Pancreas (tissue), 10 donors: ENCODE results near the gene SNAP25. TPM values are rescaled to one million over a fixed set of nuclear protein-coding genes. Genes with fewer than 3 reads are reported as not detected.

Experiments
- ATAC-seq, 4 donors: fragments of 200-7000 bp; cut with Tn5 transposase; one replicate each; pipeline versions ENCODE4 v1.8.0 to v1.9.1; 2020; ENCODE audit warnings: mild to moderate bottlenecking in 4 of 4, moderate library complexity in 4 of 4
- DNase-seq, 6 donors: peaks; one replicate each; pipeline ENCODE4 v3.0.0-alpha.2; 2020
- FAIRE-seq: peaks from 2 replicates; lab custom pipeline; 2012; peaks lifted over from hg19 to GRCh38; lab: Jason Lieb, UNC
- H3K27ac ChIP-seq, 4 donors: fragments of 200-600 bp; sonication (generic); 1 replicate in 3 of 4; 2 replicates in 1 of 4; pipeline versions ENCODE4 v1.5.0 to v1.8.0; 2020
- H3K27me3 ChIP-seq, 4 donors: fragments of 200-600 bp; one replicate each; pipeline ENCODE4 v1.8.0; 2021
- H3K36me3 ChIP-seq, 3 donors: fragments of 200-600 bp; sonication (generic) in 1 of 3; one replicate each; pipeline versions ENCODE4 v1.5.0 to v1.8.0; 2020 to 2021
- H3K4me1 ChIP-seq, 3 donors: fragments of 200-600 bp; one replicate each; pipeline ENCODE4 v1.8.0; 2021
- H3K4me3 ChIP-seq, 4 donors: fragments of 200-600 bp; sonication (generic) in 2 of 4; one replicate each; pipeline versions ENCODE4 v1.5.0 to v1.8.0; 2020 to 2021
- H3K9me3 ChIP-seq, 4 donors: fragments of 200-600 bp; one replicate each; pipeline ENCODE4 v1.8.0; 2021
- WGBS, 2 donors: extraction: QIAGEN DNeasy Blood & Tissue Kit; methylation state at CpG; one replicate each; pipeline ENCODE4 v1.1.7; 2013; 5-methylcytosine and 5-hydroxymethylcytosine counted together
- intact Hi-C, 3 donors: fragments of 100-400 bp; cut with DNase I; formaldehyde crosslinking; loops; one replicate each; pipeline versions ENCODE4 v1.11.1 to v1.14.2; 2022
- polyA plus RNA-seq, 2 donors: library from polyadenylated mRNA; stranded (reverse); fragments of 200-250 nt; gene quantifications; one replicate each; pipeline ENCODE4 v1.2.3, GENCODE V29; 2013
- total RNA-seq, 6 donors: library from RNA; stranded (reverse); fragmentation: NEBNext Ultra II Directional in 4 of 6; extraction: Animal tissue kit (Norgen Biotek cat#: 25700) in 4 of 6; gene quantifications; one replicate each; pipeline versions ENCODE4 v1.2.1 to v1.2.4, GENCODE V29; 2021 to 2023
- TF ChIP-seq, protein P1 (sequence below), 4 donors: fragments of 200-600 bp; sonication (generic) in 3 of 4; IDR thresholded peaks; one replicate each; pipeline versions ENCODE4 v1.5.0 to v1.8.0; 2021; ENCODE audit warnings: antibody characterized with exemption in 4 of 4
- donor health status: healthy with polysubstance abuse.
- donor health status: DM: no; HTN: no; CAD: no; lungs with moderate emphysema.
- donor health status: DM: no; HTN: no; CAD: no.
- donor health status: control.
- donor health status: control.
- donor health status: Bipolar disorder and iron deficiency.
- donor health status: DM: yes; HTN: yes; CAD: no.
- donor health status: DM: no; HTN: no; CAD: no.
- donor health status: DM: no; HTN: no; CAD: no.
- donor health status: DM: yes; HTN: yes; CAD: no.

SNAP25 gene
- total and polyA plus RNA-seq, 8 donors = 0.95 to 50.3 (median 4.5) TPM

DNA sequence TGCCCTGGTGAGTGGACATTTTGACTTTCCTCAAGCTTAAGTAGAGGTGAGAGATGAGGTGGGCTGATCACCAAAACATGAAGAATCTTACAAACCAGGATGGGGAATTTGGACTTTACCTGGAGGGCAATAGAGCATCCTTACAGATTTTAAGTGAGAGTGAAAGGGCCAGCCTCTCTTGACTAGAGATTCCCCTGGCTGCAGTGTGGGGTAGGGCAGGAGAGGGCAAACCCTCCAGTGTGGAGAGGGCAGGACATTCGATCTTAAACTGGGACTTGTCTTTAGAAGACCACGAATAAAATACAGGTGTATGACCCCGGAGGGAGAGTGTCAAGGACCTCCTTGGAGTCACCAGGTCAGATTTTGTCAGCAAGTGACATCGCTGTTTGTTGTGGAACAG is 105.1 kb downstream of the SNAP25 start:
- no peaks in the 10 kb centered on the region for H3K27me3 ChIP-seq
- intact Hi-C loops = no loop called here
- H3K4me3 ChIP-seq = no peak overlapping the region
- FAIRE-seq = no peak
- no peak overlapping the region for H3K27ac ChIP-seq
- no peak for DNase-seq
- no peak for ATAC-seq
- 65 to 72% methylated on average over 4 of the region's 4 CpGs for WGBS, 2 donors
- no peaks in the 10 kb centered on the region for H3K9me3 ChIP-seq
- TF ChIP-seq, protein P1, sequence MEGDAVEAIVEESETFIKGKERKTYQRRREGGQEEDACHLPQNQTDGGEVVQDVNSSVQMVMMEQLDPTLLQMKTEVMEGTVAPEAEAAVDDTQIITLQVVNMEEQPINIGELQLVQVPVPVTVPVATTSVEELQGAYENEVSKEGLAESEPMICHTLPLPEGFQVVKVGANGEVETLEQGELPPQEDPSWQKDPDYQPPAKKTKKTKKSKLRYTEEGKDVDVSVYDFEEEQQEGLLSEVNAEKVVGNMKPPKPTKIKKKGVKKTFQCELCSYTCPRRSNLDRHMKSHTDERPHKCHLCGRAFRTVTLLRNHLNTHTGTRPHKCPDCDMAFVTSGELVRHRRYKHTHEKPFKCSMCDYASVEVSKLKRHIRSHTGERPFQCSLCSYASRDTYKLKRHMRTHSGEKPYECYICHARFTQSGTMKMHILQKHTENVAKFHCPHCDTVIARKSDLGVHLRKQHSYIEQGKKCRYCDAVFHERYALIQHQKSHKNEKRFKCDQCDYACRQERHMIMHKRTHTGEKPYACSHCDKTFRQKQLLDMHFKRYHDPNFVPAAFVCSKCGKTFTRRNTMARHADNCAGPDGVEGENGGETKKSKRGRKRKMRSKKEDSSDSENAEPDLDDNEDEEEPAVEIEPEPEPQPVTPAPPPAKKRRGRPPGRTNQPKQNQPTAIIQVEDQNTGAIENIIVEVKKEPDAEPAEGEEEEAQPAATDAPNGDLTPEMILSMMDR (IDR thresholded peaks at IDR 0.05) = no peak
- no peaks in the 10 kb centered on the region for H3K4me1 ChIP-seq
- no peaks in the 10 kb centered on the region for H3K36me3 ChIP-seq

DNA sequence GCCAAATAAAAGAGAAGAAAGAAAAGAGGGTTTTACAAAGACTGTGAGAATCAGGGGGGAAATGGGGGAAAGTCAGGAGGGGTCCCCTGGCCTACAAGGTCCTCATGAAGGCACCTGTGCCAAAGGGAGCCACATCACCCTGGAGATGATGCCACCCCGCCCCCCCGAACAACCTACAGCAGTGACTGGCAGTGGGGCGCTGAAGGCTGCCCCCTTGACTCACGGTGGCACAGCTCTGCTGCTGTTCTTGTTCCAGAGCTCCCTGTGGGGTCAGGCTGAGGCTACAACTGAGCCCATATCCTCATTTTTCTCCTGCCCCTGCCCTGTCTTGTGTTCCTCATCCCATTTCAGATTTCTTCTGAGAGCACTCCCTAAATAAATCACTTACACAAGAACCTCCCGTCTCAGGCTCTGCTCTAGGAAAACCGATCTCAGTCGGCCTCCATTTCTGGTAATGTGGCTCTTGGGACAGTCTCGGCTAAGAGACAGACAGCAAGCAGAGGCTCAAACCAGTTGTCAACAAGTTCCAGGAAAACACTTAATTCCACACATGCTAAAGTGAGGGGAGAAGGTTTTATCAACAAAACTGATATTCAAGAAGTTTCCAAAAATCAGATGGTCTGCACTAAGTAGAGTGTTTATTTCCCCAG is 105.7 kb downstream of the SNAP25 start:
- Histone ChIP-seq H3K27ac (no peak overlapping the region), H3K9me3 (no peaks in the 10 kb centered on the region), H3K4me3 (no peak overlapping the region), H3K4me1 (no peaks in the 10 kb centered on the region), H3K36me3 (no peaks in the 10 kb centered on the region), H3K27me3 (no peaks in the 10 kb centered on the region)
- no peak for ATAC-seq
- DNase-seq = no peak
- FAIRE-seq = no peak
- 80% methylated on average over 8 of the region's 8 CpGs for WGBS, 2 donors
- intact Hi-C loops = no loop called here
- TF ChIP-seq, protein P1 (IDR thresholded peaks at IDR 0.05) = no peak

DNA sequence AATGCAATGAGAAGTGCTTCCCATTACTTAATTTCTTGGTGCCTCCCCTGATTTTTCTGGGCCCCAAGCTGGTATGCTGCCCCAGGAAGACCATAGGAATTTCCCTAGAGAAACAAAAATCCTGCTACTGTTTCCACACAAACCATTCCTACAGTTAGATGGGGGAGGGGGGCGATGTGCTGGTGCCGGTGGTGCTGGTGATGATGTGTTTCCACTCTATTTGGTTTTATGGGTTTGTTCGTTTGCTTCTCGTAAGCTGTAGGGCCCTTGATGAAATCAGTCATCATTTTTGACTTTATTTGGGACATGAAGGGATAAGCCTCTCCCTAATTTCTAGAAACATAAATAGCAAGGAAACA is 110.2 kb downstream of the SNAP25 start:
- TF ChIP-seq, protein P1 (IDR thresholded peaks at IDR 0.05) = no peak
- no peak overlapping the region for H3K4me3 ChIP-seq
- DNase-seq = no peak
- H3K9me3 ChIP-seq = no peaks in the 10 kb centered on the region
- no peaks in the 10 kb centered on the region for H3K4me1 ChIP-seq
- H3K27ac ChIP-seq = no peak overlapping the region
- no peaks in the 10 kb centered on the region for H3K27me3 ChIP-seq
- no peaks in the 10 kb centered on the region for H3K36me3 ChIP-seq
- WGBS, 2 donors = 87 to 91% methylated on average over 4 of the region's 4 CpGs
- intact Hi-C loops = no loop called here
- ATAC-seq = no peak
- FAIRE-seq = no peak

DNA sequence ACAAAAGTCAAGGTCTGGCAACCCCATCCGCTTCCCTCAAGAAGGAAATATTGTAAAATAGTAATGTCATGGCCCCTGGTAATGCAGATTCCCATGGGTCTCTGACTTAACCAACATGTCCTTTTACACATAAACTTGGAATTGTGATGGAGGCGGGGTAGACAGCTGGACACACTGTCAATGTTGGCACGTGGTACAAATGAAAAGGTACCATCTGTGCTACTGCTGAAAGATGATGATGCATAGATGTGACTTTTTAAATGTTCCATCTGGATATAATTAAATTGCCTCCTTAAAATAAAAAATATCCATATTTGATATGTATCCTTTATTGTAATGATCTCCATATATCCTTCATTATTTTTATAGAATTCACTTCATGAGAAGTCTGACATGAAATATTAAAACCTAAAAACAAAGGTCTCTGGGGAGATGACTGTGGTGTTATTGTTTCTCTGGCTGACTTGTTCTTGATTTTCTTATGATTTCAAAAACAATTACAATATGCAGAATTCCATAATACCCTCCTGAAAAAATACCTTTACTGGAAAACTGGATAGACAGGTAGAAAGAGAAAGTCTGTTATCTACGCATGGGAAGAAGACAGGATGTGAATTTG is 110.9 kb downstream of the SNAP25 start:
- H3K9me3 ChIP-seq = no peaks in the 10 kb centered on the region
- intact Hi-C loops = no loop called here
- no peaks in the 10 kb centered on the region for H3K27me3 ChIP-seq
- no peak for ATAC-seq
- 84 to 85% methylated on average over 4 of the region's 4 CpGs for WGBS, 2 donors
- TF ChIP-seq, protein P1 (IDR thresholded peaks at IDR 0.05) = no peak
- no peaks in the 10 kb centered on the region for H3K4me1 ChIP-seq
- DNase-seq = no peak
- FAIRE-seq = no peak
- H3K4me3 ChIP-seq = no peak overlapping the region
- H3K27ac ChIP-seq = no peak overlapping the region
- no peaks in the 10 kb centered on the region for H3K36me3 ChIP-seq

DNA sequence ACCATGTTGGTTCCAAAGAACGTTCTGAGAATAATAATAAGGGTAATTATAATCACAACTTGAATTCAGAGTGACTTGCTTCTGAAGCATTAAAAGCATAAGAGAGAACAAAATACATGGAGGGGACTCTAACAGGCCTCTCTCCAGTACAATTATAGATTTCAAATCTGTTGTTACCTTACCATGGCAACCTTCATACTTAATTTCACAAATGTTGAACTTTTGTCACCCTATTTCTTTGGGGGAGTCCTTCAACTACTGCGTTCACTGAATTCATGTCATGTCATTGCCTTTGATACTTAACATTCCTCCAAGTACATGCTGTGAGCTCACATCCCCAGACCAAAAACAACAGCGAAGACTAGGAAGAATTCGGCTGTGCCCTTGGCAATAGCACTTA is 111.4 kb downstream of the SNAP25 start:
- ATAC-seq (no peak), DNase-seq (no peak), FAIRE-seq (no peak)
- Histone ChIP-seq H3K4me1 (no peaks in the 10 kb centered on the region), H3K9me3 (no peaks in the 10 kb centered on the region), H3K27me3 (no peaks in the 10 kb centered on the region), H3K36me3 (no peaks in the 10 kb centered on the region), H3K27ac (no peak overlapping the region), H3K4me3 (no peak overlapping the region)
- TF ChIP-seq, protein P1 (IDR thresholded peaks at IDR 0.05) = no peak
- WGBS, 2 donors = 70 to 76% methylated on average over 4 of the region's 4 CpGs
- intact Hi-C loops = no loop called here
